Activated CD8-positive, alpha-beta memory T cell treated with anti-CD3 and anti-CD28 coated beads, Interleukin-2, amount 50 U/mL, for 1 hour (primary cell): Measurements from ENCODE around the gene NDUFB1.

Experiments
- DNase-seq: peaks from one replicate; pipeline ENCODE4 v3.0.0-alpha.2; 2020; ENCODE audit errors: extremely low read depth

Gene NDUFB1

DNA sequence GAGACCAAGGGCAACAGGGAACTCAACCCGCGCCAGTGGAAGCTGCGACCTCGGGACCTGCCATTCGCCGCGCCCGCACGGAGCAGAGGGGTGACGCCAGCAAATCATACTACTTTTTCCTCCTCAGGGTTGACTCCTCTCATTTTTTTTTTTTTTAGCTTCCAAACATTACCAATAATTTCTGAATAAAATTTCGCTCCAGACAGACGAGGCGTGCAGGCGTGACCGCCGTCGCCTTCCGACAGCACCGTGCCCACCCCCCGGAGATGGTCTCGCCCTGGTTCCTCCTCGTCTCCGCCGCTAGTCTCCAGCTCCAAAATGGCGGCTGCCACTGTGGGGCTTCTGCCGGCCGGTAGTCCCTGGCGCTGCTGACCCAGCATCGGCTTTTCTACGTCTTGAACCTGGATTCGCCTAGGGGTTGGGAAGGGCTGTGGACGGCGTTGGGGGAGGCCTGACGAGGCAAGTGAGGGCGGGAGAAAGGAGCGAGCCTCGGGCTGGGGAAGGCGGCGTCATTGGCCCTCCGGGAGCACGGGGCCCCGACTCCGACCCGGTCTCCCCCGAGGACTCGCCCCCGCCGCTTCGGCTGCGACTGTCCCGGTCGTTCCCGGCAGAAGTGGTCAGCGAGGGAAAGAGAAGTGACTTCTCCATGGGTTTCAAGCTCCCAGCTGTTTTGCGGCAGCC is at the start of gene NDUFB1, which contains the start of gene CPSF2:
Gene NDUFB1 (minus strand): TSS at position 37 of the 681 bp plus-strand sequence. CDS start 4,069 bp downstream, outside the sequence.
Gene CPSF2 (plus strand): TSS at position 300 of the 681 bp plus-strand sequence. CDS start 9,016 bp downstream, outside the sequence.
- peak; percentile 57 for DNase-seq

DNA sequence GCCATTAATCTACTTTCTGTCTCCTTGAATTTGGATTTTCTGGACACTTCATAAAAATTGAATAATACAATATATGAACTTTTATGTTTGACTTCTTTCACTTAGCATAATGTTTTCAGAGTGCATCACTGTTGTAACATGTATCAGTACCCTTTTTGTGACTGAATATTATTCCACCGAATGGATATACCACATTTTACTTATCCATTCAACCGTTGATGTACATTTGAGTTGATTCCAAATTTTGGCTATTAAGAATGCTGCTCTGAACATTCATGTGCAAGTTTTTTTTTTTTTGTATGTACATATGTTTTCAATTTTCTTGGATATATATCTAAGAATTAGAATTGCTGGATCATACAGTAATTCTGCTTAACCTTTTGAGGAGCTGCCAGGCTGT is 43.5 kb upstream of the NDUFB1 start:
- DNase-seq: no peak

GRCh38 chr14:92161521-92161920 is 40.0 kb upstream of the NDUFB1 start:
- DNase-seq: no peak

GRCh38 chr14:92160619-92161018 is 39.1 kb upstream of the NDUFB1 start:
- DNase-seq: no peak

DNA sequence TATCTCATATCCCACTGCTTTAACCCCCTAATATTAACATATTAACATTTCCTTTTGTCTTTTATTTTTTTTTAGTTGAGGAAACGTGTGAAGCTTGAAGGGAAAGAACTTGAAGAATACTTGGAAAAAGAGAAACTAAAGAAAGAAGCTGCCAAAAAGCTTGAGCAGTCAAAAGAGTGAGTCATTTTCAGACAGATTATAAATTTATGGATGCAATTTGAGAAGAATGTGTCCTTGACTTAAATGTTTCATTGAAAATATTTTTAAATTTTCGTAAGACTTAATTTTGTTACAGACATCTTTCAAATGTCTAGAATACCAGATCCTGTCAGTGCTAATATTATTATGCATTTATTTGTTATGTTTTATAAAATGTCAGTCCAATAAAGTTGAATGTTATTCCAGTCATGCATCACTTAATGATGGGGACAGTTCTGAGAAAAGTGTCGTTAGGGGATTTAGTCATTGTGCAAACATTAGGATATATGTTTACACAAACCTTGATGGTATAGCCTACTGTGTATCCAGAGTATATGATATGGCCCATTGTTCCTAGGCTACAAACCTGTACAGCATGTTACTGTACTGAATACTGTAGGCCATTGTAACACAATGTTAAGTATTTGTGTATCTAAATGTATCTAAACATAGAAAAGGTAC is 32.9 kb upstream of the NDUFB1 start:
- no peak for DNase-seq

GRCh38 chr14:92153581-92153980 is 32.1 kb upstream of the NDUFB1 start:
- no peak for DNase-seq

DNA sequence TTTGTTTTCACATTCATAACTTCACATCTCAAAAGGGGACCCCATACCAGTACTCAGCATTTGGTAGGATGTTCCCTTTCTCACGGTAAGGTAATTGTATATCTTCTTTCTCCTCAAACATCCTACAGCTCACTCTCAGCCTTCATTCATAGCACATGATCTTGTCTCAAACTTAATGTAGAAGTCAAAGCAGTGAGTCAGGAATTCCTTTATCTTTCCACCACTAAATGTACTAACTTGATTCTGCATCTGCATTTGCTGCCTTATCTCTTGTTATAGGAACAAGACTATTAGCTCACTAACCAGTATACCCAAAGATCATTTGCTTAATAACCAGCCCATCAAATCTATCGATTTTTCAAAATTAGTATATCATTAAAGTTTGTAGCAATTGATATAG is 23.2 kb upstream of the NDUFB1 start:
- DNase-seq: no peak

DNA sequence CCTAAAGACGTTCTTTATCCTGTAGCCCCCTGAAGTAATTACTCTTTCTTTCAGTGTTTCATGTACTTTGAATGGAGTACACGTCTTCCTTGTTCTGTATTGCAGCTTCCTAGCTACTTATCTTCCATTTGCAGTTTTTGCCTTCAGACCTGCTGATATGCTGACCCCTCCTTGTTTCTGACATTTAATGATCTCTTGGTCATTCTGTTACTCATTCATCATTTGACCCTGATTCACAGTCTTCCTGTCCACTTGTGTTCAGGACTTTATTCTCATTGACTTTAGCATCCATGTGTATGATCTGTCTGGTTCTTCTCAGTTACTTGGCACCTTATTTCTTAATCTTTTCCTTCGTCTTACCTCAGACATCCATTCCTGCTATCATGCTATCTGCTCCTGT is 22.5 kb upstream of the NDUFB1 start:
- no peak for DNase-seq

GRCh38 chr14:92143309-92143708 is 21.8 kb upstream of the NDUFB1 start:
- no peak for DNase-seq

DNA sequence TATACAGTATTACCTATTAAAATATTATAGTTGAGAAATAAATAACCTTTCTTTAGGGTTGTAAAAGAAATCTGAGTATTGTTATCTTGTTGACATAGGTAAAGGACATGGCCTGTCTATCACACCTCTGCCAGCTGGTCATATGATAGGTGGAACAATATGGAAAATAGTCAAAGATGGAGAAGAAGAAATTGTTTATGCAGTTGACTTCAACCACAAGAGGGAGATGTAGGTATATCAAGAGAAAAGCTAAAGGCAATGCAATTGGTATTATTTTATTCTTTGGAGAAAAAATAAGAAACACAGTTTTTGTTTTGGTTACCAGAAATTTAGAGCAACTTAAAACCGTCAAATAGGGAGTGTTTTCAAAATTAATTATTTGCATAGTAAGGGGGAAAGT is 13.8 kb upstream of the NDUFB1 start:
- DNase-seq: no peak

GRCh38 chr14:92134456-92134855 is 12.9 kb upstream of the NDUFB1 start:
- DNase-seq: no peak

DNA sequence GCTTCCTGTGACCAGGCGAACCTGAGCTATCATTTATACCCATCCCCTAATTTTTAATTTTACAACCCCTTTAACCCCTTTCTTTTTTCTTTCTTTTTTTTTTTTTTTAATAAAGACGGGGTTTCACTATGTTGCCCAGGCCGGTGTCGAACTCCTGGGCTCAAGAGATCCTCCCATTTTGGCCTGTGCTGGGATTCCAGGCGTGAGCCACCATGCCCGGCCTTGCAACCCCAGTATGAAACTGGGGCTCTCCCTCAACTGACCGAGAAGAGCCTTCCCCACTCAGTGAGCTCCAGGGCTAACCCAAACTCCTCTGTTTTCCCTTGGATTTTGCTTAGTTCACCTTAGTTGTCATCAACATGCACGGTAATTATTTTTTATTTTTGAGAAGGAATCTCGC is 1.3 kb upstream of the NDUFB1 start:
- no peak for DNase-seq

- DNase-seq: no peak
Measured at GRCh38 chr14:92122351-92122677, 808 bp upstream of the NDUFB1 start.

DNA sequence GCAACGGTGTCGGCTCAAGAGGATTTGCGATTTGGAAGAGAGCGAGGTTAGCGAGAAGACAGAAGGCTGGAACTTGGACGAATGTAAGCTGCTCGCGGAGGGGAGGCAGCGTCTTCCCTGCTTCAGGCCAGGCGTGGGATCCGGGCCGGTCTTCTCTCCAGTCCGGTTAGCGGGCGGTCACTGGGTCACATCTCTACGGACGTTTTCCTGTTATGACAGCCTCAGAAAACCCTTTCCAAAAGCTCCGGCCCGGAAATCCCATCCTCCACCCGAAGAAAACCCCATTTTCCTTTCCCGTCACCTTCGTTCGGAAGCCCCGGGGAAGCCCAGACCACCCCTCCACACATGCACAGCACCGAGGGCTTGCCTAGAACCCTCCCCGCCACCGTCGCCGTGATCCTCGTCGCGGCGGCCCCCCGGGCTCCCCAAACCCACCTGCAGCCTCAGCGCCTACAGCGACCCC is 268 bp downstream of the NDUFB1 start:
- no peak for DNase-seq

GRCh38 chr14:92109490-92109889 is 12.0 kb downstream of the NDUFB1 start:
- DNase-seq: no peak

DNA sequence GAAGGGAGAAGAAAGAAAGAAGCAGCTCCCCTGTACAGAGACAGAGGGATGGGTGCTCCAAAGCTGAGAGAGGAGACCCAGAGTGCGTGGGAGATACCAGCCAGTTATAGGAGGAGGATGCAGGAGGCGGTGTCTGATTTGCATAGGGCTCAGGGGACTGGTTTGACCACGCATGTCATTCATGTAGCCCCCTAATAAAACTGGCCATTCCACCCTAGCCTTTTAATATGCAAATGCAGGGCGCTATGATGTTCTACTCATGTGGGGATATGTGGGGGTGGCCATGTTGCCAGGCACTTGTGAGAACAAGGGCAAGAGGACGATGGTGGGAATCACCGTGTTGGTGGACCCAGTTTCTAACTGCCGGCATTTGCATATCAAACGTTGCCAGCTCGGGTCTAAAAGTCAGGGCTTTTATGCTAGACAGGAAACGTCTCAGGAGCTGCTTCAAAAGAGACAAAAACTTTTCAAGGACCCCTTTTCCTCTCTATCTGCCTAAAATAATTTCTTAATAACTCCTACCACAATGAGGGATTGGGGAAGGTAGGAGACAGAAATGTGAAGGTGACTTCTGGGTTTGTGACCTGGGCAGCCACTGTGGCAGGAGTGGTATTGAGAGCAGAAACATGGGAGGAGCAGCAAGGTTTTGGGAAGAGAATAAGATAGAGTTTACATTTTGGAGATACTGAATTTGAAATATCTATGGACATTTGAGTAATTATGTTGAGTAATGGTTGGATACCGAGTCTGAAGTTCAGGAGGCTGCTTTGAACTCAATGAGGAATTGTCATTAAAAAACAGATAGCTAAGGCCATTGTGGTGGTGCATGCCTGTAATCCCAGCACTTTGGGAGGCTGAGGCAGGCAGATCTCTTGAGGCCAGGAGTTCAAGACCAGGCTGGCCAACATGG is 12.9 kb downstream of the NDUFB1 start:
- no peak for DNase-seq

- DNase-seq: peak; percentile 91
Measured at GRCh38 chr14:92106143-92106926, 15.2 kb downstream of the NDUFB1 start, which contains the start of gene ATXN3. TSS of gene ATXN3 (minus strand) at chr14:92106582. CDS start at chr14:92106552, 30 bp downstream.

GRCh38 chr14:92105893-92106142 is 15.7 kb downstream of the NDUFB1 start:
- no peak for DNase-seq

- DNase-seq: no peak
Measured at GRCh38 chr14:92105073-92105892, 16.2 kb downstream of the NDUFB1 start.

DNA sequence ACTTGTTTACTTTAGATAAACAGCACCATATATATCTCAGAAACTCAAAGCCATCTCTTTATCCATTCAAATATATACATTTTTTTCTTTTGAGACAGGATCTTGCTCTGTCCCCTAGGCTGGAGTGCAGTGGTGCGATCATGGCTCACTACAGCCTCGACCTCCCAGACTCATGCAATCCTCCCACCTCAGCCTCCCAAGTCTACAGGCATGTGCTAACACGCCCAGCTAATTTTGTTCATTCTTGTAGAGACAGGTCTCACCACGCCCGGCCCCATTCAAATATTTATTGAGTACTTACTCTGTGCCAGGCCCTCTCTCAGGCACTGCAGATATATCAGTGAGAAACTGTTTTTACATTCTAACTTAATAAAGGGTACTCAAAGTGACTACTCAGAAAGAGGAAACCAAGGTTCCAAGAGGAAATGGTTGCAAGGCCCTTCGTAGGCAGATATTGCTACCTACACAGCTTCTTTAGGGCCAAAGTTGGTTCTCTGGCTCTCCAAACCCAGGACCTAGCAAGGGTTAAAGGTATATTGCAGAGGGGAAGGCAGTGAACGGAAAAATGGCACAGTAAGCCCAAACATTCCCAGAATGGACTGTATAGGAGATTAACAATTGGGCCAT is 18.0 kb downstream of the NDUFB1 start:
- DNase-seq: no peak
